Left colon (tissue), 2 donors: Measurements from ENCODE around the gene MOV10L1. TPM values are rescaled to one million over a fixed set of nuclear protein-coding genes. Genes with fewer than 3 reads are reported as not detected.

Experiments used
- ATAC-seq: fragments of 200-7000 bp; cut with Tn5 transposase; one replicate; pipeline ENCODE4 v1.9.1; 2020; ENCODE audit warnings: mild to moderate bottlenecking, moderate library complexity
- DNase-seq, 2 donors: peaks; one replicate each; pipeline ENCODE4 v3.0.0-alpha.2; 2020
- intact Hi-C, 2 donors: fragments of 100-400 bp; cut with DNase I in 1 of 2; cut with micrococcal nuclease in 1 of 2; formaldehyde crosslinking; loops; one replicate each; pipeline versions ENCODE4 v1.11.2 to v1.14.0; 2022; cut with DNase I, micrococcal nuclease
- total RNA-seq, 2 donors: library from RNA; stranded (reverse); fragmentation: NEBNext Ultra II Directional; extraction: Animal tissue kit (Norgen Biotek cat#: 25700); gene quantifications; one replicate each; pipeline ENCODE4 v1.2.1, GENCODE V29; 2021
- donor health status: DM: no; HTN: no; CAD: no.
- donor health status: DM: yes; HTN: yes; CAD: no.

The MOV10L1 gene
- total RNA-seq, 2 donors from 2014 or later, result 0.70 TPM; not detected in 1

- ATAC-seq, result no peak
- peak in 1 of 2 donors; percentile 7 for DNase-seq
- intact Hi-C loops, result no loop called here
Measured at GRCh38 chr22:50178871-50179869, 89.4 kb downstream of the MOV10L1 start.

GRCh38 chr22:50179937-50180726 is 90.3 kb downstream of the MOV10L1 start:
- ATAC-seq, result no peak
- DNase-seq, result peak in 1 of 2 donors; percentile 6
- intact Hi-C loops, result no loop called here

- intact Hi-C loops, result no loop called here
- ATAC-seq (no peak), DNase-seq (peak in 1 of 2 donors; percentile 12)
Measured at GRCh38 chr22:50180727-50181521, 91.1 kb downstream of the MOV10L1 start.

GRCh38 chr22:50182176-50183081 is 92.6 kb downstream of the MOV10L1 start:
- ATAC-seq, result peak; percentile 52
- intact Hi-C loops, result no loop called here
- peak; percentile 61 to 71 for DNase-seq

- ATAC-seq (no peak), DNase-seq (peak in 1 of 2 donors; percentile 21)
- intact Hi-C loops, result no loop called here
Measured at GRCh38 chr22:50183141-50183971, 93.5 kb downstream of the MOV10L1 start.

GRCh38 chr22:50184004-50184901 is 94.4 kb downstream of the MOV10L1 start:
- ATAC-seq, result no peak
- intact Hi-C loops, result no loop called here
- peak; percentile 72 to 79 for DNase-seq

- intact Hi-C loops, result no loop called here
- ATAC-seq (no peak), DNase-seq (no peak)
Measured at GRCh38 chr22:50184902-50185374, 95.1 kb downstream of the MOV10L1 start.

- ATAC-seq, result peak; percentile 63
- intact Hi-C loops, result no loop called here
- peak; percentile 84 to 90 for DNase-seq
Measured at GRCh38 chr22:50185375-50186087, 95.7 kb downstream of the MOV10L1 start, which contains the start of gene TRABD. TRABD (plus strand) TSS chr22:50185913; CDS start chr22:50193061, 7,148 bp downstream.

GRCh38 chr22:50186181-50186714 is 96.4 kb downstream of the MOV10L1 start:
- no peak for ATAC-seq

GRCh38 chr22:50186761-50187523 is 97.1 kb downstream of the MOV10L1 start:
- intact Hi-C loops, result no loop called here
- ATAC-seq, result peak; percentile 12
- peak; percentile 70 to 75 for DNase-seq

More at GRCh38 chr22:50186181-50186714, 96.4 kb downstream of the MOV10L1 start:
- intact Hi-C loops, result no loop called here
- DNase-seq, result peak in 1 of 2 donors; percentile 45

GRCh38 chr22:50188356-50188755 is 98.5 kb downstream of the MOV10L1 start:
- intact Hi-C loops, result no loop called here
- ATAC-seq (no peak), DNase-seq (peak in 1 of 2 donors; percentile 18)

GRCh38 chr22:50189184-50189848 is 99.5 kb downstream of the MOV10L1 start:
- DNase-seq, result peak; percentile 58 to 66
- no peak for ATAC-seq
- intact Hi-C loops, result no loop called here

- intact Hi-C loops, result no loop called here
- ATAC-seq, result peak; percentile 31
Measured at GRCh38 chr22:50189849-50190181, 100.0 kb downstream of the MOV10L1 start.

More at GRCh38 chr22:50189849-50190181, 100.0 kb downstream of the MOV10L1 start:
- DNase-seq, result no peak
